GM11168 (cell line): ENCODE measurements around the gene MST1R.
"Not testable (repeated sequence)": the region's sequence is repeated elsewhere in the genome, so short reads cannot be mapped to it uniquely, and the experiment has no call there.

Source experiments
- in situ Hi-C: fragments of 300-500 bp; cut with MboI; formaldehyde crosslinking; loops from one replicate; pipeline ENCODE4 v1.12.0; 2022; ENCODE audit warnings: low sequenced_read_pairs; ENCODE audit not compliant: unreplicated experiment

The MST1R gene

DNA sequence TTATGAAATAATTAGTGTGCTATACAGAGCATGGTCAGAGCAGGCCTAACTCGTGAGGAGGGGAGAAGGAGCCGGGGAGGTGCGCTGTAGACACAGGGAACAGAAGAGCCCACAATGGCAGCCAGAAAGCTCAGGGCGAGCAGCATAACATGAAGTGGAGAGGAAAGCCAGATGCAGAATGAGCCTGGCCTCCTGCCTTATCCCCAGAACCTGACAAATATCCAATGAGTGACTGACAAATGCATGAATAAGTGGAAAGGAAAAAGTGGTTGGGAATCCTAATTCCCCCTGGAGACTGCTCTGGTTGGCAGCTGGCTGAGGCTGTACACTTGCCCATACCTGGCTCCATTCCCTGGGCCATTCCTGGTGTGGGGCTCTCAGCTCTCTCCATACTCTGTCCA, 9.2 kb upstream of the MST1R start:
- in situ Hi-C loops, result no loop called here

DNA sequence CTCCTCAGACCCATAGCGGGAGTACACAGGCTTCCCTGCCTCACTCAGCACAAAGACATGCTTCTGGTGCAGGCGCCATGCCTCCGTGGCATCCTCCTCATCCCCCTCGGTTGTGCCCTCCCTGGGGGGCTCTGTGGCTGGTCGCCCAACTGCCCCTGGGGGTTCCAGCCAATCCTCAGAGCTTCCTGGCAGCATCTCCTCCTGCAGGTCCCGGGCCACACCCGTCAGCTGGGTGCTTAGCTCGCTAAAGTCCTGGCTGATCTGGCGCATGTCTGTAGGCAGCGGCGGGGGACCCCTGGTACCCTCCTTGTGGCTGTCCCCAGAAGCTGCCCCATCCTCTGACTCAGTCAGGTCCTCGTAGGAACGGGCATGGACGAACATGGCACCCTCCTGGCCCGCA, 7.9 kb upstream of the MST1R start:
- in situ Hi-C loops, result no loop called here

DNA sequence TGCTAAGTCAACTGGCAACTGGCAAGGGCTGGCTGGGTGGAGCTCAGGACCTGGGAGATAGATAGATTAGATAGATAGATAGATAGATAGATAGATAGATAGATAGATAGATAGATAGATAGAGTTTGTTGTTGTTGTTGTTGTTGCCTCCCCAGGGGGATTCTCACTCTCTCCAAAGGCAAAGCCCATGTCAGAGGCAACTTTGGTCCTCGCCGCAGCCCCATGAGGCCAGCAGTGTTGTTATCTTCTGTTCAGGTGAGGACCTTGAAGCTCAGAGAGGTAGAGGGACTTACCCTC, 7.4 kb upstream of the MST1R start:
- in situ Hi-C loops, result no loop called here

DNA sequence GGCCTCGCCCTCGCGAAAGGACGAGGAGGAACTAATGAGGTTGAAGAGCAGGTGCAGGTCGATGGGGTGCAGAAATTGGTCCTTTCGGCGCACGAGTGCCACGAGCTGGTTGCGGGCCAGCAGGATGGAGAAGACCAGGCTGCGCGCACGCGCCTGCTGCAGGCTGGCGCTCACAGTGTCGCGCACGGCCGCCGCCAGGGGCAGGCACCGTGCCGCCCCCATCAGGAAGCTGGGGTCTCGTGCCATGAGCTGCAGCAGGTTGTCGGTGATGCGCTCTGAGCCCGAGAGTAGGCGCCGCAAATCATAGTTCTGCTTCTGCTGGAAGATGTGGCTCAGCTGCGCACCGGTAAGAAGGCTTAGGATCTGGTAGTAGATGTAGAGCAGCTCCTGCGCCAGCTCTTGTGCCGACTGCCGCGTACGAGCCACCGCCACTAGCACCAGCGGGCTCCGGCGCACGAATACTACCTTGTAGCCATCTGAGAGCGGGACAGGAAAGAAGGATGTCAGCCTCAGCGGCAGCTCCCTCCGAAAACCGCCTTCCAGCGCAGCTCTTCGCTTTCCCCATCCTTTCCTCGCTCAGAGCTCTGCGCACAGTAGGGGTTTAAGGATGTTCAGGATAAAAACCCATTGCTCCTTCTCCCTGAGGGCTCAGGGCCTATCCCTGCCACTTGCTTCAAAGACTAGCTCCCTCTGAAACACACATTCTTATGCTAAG, 6.9 kb upstream of the MST1R start:
- in situ Hi-C loops, result no loop called here

DNA sequence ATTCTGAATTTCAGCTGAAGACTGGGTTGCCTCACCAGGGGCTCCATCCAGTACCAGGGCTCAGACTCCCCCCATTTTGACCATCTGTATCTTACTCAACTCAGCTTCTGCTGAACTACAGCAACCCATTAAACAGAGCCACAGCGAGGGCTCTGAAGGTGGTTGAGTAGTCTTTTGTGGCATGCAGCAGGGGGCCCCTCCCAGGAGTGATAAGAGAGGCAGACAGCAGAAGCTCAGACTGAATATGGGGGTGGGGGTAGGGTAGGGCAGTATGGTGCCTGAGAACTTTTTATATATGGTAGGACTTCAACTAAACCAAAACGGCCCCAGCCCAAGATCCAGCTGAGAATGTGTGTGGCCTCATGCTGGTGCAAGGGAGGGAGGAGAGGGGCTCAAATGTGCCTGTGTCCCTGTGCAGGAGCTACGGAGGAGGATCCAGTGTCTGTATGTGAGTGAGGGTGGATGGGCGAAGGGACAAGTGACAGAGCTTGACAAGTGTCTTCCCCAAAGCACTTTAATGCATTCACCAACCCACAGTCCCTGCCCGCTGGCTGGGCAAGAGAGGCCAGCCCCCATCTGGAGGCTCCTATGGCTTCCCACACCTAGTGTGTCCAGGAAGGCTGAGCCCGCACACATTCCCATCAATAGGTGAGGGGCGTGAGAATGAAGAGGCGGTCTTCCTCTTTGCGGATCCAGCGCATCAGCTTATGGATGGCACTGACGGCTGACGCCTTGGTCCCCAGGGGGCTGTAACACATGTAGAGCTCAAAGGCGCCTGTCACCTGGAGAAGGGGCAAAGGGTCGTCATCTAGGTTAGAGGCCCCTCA, 4.9 kb upstream of the MST1R start:
- in situ Hi-C loops, result no loop called here

DNA sequence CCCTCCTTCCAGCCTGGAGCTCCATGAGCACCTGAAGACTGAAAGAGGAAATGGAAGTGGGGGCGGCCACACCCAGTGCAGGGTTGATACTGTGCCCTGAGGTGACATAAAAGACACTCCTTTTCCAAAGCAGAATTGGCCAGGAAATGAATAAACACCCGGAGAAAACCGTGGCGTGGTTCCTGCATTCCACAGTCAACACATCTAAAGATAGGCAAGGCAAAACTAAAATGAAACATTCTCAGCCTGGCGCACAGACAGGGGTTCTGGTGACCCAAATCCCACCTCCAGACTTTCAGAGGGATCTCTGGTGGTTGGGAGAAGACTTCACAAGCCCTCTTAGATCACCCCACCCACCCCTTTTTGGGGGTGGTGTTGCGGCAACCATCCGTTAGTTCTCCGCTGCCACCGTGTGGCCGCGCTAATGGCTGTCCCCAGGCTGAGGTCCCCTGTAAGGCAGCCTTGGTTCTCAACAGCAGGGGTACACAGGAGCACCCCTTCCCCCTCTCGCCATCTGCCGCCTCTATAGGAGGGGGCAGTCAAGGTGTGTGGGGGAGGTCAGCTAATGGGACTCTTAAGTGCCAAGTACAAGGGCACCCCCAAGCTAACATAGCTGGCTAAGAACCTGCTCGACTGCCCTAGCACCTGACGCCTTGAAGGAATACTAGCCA, 2.5 kb upstream of the MST1R start:
- in situ Hi-C loops, result no loop called here

DNA sequence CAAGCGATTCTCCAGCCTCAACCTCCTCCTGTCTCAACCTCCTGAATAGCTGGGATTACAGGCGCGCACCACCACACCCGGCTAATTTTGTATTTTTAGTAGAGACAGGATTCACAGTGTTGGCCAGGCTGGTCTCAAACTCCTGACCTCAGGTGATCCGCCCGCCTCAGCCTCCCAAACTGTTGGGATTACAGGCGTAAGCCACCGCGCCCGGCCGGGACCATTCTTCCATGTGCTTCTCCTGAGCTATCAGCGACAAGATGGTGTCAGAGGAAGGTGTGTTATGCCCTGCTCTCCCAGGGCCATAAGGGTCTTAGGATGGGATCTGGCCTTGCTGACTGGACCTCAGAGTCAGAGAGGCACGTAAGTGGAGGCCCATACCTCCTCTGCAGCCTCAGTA, 775 bp upstream of the MST1R start:
- in situ Hi-C loops, result not testable (repeated sequence)

DNA sequence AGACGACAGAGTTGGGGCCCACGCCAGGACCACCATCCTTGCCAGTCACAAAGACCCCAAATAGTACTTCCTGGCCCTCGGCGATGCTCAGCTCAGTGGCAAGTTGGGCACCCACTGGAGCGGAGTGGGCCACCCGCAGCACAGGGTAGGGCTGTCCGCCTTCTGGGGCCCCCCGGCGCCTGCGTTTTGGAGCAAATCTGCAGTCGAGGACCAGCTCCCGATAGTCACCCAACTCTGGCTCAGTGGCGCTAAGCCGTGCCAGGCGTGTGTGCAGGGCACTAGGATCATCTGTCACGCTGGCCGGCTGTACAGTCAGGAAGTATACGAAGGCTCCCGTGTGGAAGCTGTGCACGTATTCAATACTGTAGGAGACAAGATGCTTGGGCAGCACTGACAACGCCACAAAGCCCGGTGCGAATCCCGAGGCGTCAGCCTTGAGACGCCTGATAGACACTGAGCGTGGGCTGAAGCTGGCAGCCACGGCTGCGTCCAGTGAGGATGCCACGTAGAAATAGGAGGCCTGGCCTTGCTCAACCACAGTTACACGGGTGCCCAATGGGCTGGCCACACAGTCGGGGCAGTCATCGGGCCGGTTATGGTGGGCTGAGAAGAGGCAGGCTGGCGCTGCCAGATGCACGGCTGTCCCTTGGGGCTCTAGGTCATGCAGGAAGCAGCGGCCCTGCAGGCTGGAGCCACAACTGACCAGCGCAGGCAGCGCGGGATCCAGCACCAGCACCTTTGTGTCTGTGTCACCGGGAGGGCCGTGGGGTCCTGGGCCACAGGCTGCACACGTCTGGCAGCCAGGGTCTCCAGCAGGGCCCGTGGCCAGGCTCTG, 945 bp downstream of the MST1R start:
- in situ Hi-C loops, result no loop called here

DNA sequence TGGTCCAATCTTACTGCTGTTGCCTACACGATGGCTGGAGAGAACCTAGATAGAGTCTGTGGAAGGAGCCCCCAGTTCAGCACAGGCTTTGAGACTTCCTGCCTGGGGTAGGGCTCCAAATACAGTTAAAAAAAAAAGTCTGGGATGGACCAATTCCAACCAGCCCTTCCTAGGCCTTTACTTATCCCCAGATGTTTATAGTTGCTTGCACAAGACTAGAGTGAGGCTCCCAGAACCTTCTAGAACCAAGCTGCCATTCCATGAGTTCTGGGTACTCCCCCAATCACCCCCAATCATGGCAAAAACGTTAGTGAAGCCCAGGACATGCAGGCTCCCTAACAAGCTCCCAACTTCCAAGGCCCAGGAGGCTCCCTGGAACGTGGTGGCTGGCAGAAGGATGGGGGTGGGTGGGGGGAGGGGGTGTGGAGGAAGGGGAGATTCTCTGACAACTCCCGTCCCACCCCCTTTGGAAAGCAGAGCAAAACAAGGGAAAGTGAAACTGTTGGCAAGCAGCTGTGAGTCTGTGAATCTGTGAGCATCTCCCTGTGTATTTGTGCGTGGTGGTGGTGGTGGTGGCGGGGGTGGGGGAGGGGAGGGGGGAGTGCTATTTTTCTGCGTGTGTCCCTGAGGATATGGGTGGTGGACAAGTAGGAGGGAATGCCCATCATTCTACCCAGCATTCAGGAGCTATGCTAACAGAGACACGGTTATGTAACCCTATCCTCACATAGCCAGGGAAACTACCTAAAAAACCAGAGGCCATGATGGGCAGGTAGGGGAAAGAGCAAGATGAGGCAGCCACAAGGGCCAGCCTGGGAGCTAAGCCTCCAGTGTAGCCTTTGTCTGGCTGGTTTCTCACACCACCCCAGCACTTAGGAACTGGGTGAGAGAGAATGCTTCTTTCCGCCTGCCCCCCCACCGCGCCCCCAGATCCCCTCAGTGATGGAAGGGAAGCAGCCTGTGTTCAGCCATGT, 2.0 kb downstream of the MST1R start:
- in situ Hi-C loops, result no loop called here

DNA sequence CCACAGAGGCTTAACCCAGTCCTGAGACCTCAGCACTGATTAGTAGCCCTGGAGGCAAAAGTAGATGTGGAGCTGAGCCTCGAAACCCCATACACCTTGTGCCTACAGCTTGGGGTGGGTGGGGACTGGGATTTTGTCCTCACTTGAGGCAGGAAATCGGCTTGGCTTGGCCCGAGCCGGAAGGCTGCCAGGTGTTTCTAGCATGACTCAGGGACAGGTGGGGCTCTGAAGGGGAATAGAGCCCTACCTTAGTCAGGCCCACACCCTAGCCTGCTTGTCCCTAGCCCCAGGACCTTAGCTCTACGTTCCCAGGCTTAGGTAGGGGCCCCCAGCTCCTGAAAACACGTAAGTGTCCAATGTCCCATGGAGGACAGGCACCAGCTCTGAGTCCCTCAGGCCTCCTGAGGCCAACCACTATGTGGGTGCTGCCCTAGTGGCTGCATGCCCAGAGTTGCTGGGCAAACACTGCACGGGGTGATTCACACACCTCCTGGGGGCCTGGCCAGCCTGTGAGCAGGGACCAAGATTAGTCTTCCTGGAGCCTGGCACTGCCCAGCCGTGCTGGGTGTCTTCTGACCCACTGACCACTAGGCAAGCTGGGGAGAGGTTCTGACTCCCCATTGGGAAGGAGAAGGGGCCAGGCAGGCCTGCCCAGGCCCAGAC, 3.1 kb downstream of the MST1R start:
- in situ Hi-C loops, result no loop called here

DNA sequence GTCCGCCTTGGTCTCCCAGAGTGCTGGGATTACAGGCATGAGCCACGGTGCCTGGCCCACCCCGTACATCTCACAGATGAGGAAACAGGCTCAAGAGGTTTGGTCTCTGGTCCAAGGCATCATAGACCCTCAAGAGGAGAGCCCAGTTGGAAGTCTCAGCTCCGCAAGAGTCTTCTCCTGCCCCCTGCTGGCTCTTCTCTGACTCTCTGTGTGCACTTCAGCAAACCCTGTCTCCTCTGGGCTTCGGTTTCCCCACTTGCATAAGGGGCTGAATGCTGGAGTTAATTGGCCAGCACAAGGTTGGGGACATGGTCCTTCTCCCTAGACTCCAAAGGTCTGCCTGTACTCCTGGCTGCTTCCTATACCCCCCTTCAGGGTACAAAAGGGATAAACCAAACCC, 3.9 kb downstream of the MST1R start:
- in situ Hi-C loops, result no loop called here

DNA sequence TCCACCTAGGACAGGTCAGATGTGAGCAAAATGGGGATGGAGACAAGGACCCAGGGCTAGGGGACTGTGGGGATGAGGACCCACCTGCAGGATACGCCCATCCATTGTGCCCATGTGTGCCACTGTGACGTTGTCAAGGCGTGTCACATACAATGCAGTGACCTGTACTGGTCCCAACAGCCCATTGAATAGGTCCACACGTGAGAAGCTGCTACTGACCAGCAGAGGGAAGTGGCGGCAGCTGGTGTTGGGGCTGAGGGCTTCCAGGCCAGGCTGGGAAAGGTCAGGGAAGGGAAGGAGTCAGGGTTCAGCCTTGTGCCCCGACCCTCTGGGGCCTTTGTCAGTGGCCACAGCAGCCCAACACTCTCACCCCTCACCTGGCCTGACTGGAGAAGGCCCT, 4.7 kb downstream of the MST1R start:
- in situ Hi-C loops, result no loop called here

DNA sequence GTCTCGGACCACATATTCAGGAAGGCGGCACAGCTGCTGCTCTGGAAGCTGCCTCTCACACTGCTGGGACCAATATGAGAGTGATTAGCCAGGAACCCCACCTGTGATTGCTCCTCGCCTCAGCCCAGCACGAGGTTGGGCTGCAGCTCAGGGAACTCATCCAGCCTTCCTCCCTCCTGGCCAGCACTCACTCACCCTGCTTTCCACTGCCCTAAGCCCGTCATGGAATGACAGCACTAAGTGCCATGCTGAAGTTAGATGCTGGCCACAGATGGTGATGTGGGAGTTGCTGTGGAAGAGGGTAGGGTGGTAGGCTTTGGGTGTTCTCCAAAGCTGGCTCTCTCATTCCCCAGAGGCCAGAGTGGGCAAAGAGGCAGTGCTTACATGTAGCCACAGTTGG, 7.3 kb downstream of the MST1R start:
- in situ Hi-C loops, result no loop called here

DNA sequence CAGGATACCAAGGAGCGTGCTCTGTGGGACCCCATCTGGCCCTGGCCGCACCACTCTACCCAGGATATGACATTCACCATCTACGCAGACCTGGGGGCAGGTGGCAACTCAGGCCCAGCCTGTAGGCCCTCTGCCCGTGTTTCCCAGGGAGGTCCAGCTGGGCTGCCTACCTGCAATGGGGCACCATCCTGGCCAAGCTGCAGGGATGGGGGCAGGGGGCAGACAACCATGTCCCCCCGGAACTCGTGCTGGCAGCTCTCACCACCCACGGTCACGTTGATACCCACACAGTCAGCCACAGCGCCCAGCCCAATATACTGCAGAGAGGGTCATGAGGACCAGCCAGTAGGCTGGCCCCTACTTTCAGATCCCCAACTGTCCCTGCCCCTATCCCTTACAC, 7.9 kb downstream of the MST1R start:
- in situ Hi-C loops, result no loop called here

DNA sequence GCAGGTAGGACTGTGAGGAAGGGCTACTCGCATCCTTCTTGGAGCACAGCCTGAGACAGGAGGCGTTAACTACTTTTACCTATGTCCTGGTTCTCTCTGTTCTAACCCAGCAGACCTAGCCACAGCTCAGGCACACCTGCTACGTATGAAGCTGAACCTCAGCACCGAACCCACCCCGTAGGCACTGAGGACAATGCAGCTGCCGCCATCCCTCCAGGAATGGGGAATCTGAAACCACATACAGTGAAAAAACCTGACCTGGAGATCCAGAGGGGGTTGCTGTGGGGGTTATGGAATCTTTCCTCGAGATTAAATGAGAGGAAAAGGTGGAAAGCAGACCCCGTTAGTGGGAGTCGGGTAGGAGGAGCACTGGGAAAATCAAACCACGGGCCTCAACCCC, 14.4 kb downstream of the MST1R start:
- in situ Hi-C loops, result no loop called here

DNA sequence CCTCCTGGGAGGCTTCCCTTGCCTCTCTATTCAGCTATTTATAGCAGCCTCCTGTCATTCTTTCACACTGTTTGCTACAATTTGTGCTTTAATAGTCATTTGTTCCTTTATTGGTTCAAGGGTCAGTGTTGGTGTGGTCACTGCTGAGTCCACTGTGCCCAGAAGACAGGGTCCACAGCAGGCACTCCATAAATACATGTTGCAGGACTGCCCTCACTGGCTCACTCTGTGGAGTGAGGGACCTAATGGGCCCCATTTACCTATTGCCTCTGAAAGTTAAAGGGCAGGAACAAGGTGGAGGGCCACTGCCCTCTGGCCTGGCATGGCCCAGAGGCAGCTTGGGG, 16.8 kb downstream of the MST1R start:
- in situ Hi-C loops, result no loop called here

DNA sequence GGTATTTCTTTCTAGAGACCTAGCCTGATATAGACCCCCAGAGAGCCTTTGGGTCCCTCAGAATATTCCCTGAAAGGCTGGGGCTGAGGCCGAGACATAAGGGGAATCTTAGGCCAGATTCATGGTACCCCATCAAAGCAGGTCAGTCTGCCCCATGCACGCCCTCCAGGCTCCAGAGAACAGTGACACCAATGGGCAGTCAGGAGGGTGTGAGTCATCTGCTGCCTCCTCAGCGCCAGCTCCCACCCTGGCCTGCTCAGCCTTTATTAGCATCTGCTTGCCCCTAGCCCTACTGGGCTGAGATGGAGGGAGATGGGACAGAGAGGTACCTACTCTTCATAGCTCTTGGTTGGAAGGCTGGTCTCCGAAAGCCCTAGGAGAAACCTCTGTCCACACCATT, 19.7 kb downstream of the MST1R start:
- in situ Hi-C loops, result no loop called here

DNA sequence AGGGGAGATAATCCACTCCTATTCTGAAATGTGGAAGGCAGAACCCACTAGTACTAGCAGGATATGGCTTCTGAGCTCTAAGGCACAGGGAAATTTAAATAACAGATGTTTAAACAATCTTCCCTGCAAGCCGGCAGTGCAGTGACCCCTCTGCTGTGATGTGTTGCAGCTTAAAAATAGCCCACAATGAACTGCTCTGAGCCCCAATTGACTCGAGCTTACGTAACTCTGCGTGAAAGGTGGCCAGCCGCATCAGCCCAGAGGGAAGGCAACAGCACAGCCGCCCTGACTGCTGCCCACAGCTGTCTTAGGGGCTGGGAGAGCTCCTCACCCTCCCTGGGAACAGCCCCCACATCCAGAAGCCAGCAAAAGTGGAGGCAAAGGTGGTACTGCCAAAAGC, 21.5 kb downstream of the MST1R start:
- in situ Hi-C loops, result no loop called here
